ENCODE results near the gene MINDY4. TPM values are rescaled to one million over a fixed set of nuclear protein-coding genes. Genes with fewer than 3 reads are reported as not detected.
A peak's percentile ranks its signal among the peaks of the same experiment; 100 is the strongest.

Gene MINDY4
- total RNA-seq, 1 experiment from 2014 or later: 3.0 TPM

DNA sequence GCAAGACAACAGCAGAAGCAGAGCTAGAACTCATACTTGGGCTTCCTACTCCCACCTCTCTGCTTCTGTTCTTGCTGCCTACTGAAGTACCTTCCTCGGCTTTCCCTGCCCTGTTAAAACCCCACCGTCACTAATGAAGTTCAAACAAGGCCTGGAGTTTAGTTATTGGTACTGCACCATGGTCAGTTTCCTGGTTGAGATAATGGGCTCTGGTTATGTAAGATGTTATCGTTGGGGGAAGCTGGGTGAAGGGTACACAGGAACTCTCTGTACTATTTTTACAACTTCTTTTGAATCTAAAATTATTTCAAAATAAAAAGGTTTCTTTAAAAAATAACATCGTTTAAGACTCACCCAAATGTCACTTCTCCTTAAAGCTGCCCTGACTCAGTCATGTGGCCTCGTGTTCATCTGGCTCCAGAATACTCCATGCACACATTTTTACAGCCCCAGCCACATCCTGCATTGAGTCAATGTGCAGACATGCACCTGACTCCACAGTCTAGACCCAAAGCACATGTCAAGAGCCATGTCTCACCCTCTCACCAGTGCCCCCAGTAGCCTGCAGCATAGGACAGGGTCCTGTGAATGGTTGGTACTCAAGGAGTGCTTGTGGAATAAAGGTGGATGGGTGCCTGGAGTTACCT is 103.6 kb downstream of the MINDY4 start:
- no peaks in the 10 kb centered on the region for H3K79me2 ChIP-seq (ENCODE audit: low read length)
- ChIA-PET POLR2A (ENCODE audit: unreplicated experiment) (no interaction called here), CTCF (no interaction called here)
- no peaks in the 10 kb centered on the region for H3K27me3 ChIP-seq (ENCODE audit: low read length)
- H2AFZ ChIP-seq (ENCODE audit: low read length): no peak overlapping the region
- no peaks in the 10 kb centered on the region for H3F3A ChIP-seq (ENCODE audit: low read length, unreplicated experiment)
- TF ChIP-seq EZH2 (IDR thresholded peaks at IDR 0.05; ENCODE audit: low read length, unreplicated experiment) (no peak), EZH2phosphoT487 (IDR thresholded peaks at IDR 0.05; ENCODE audit: borderline replicate concordance, low read length) (no peak)
- TF ChIP-seq, protein P1, sequence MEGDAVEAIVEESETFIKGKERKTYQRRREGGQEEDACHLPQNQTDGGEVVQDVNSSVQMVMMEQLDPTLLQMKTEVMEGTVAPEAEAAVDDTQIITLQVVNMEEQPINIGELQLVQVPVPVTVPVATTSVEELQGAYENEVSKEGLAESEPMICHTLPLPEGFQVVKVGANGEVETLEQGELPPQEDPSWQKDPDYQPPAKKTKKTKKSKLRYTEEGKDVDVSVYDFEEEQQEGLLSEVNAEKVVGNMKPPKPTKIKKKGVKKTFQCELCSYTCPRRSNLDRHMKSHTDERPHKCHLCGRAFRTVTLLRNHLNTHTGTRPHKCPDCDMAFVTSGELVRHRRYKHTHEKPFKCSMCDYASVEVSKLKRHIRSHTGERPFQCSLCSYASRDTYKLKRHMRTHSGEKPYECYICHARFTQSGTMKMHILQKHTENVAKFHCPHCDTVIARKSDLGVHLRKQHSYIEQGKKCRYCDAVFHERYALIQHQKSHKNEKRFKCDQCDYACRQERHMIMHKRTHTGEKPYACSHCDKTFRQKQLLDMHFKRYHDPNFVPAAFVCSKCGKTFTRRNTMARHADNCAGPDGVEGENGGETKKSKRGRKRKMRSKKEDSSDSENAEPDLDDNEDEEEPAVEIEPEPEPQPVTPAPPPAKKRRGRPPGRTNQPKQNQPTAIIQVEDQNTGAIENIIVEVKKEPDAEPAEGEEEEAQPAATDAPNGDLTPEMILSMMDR (conservative IDR thresholded peaks at IDR 0.05; ENCODE audit: low read depth, low read length): no peak
- H4K20me1 ChIP-seq (ENCODE audit: low read length): no peaks in the 10 kb centered on the region
- H3K36me3 ChIP-seq (ENCODE audit: low read depth, low read length): no peaks in the 10 kb centered on the region
- DNase-seq (peak; percentile 4), ATAC-seq (peak; percentile 31; the same call in 1 of the 2 replicates)
- H3K9me2 ChIP-seq (replicated peaks; ENCODE audit: low read length): no peaks in the 10 kb centered on the region
- intact Hi-C loops (cut with micrococcal nuclease): no loop called here
- no peak overlapping the region for H3K27ac ChIP-seq (ENCODE audit: low read length)
- H3K4me1 ChIP-seq (ENCODE audit: insufficient read depth, low read length): no peaks in the 10 kb centered on the region
- no peaks in the 10 kb centered on the region for H3K9me3 ChIP-seq (ENCODE audit: low read length)
- BruUV-seq (replicated peaks): no TSS peak
- H3K4me2 ChIP-seq (ENCODE audit: low read length): no peak overlapping the region
- H3K4me3 ChIP-seq (ENCODE audit: low read length): no peak overlapping the region
- no peak overlapping the region for H3K9ac ChIP-seq (ENCODE audit: low read length)

DNA sequence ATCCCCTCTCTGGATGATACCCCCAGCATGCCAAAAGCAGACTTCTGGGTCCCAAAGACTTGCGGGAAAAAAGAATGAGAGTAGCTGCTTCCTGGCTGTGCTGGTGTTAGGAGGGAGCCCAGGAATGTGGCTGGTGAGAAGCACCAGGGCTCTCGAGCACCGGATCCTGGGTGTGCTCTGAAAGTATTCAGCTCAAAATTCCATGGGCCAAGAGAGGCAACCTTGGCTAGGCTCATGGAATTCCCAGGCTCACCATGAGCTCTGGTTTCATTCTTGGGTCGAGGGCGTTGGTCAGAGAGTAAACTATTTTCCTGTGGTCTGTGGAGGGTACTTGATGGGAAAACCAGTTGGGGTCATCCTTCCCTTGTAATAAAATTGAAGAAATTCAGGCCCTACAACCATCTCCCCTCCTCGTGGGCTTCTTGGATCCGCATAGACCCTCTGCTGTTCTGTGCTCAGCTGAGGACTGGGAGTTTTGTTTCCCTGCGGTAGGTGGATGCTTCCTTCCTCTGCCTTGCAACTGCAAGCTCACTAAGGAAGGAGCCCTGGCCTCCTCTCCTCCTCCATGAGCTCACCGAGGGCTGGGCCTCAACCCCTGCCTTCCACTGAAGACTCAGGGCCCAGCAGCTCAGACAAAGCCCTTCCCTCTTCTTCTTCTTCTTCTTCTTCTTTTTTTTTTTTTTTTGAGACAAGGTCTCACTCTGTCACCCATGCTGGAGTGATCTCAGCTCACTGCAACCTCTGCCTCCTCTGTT is 106.0 kb downstream of the MINDY4 start:
- ChIA-PET POLR2A (ENCODE audit: unreplicated experiment) (no interaction called here), CTCF (interaction anchor here (0.6 kb wide), 1 partner anchor 23 kb away, joined by 4 read pairs; no protein-coding TSS in a partner anchor)
- H3K9ac ChIP-seq (ENCODE audit: low read length): no peak overlapping the region
- no peak overlapping the region for H3K4me3 ChIP-seq (ENCODE audit: low read length)
- H3K4me1 ChIP-seq (ENCODE audit: insufficient read depth, low read length): no peaks in the 10 kb centered on the region
- H3K27me3 ChIP-seq (ENCODE audit: low read length): no peaks in the 10 kb centered on the region
- H2AFZ ChIP-seq (ENCODE audit: low read length): no peak overlapping the region
- no peak overlapping the region for H3K4me2 ChIP-seq (ENCODE audit: low read length)
- H3K36me3 ChIP-seq (ENCODE audit: low read depth, low read length): no peaks in the 10 kb centered on the region
- no peaks in the 10 kb centered on the region for H3F3A ChIP-seq (ENCODE audit: low read length, unreplicated experiment)
- no peak overlapping the region for H3K27ac ChIP-seq (ENCODE audit: low read length)
- no TSS peak for BruUV-seq (replicated peaks)
- no peaks in the 10 kb centered on the region for H3K9me2 ChIP-seq (replicated peaks; ENCODE audit: low read length)
- ATAC-seq (no peak), DNase-seq (no peak)
- TF ChIP-seq EZH2 (IDR thresholded peaks at IDR 0.05; ENCODE audit: low read length, unreplicated experiment) (no peak), EZH2phosphoT487 (IDR thresholded peaks at IDR 0.05; ENCODE audit: borderline replicate concordance, low read length) (no peak)
- TF ChIP-seq, protein P1 (conservative IDR thresholded peaks at IDR 0.05; ENCODE audit: low read depth, low read length): no peak
- no peaks in the 10 kb centered on the region for H4K20me1 ChIP-seq (ENCODE audit: low read length)
- no peaks in the 10 kb centered on the region for H3K79me2 ChIP-seq (ENCODE audit: low read length)
- intact Hi-C loops (cut with micrococcal nuclease): no loop called here
- H3K9me3 ChIP-seq (ENCODE audit: low read length): no peaks in the 10 kb centered on the region

DNA sequence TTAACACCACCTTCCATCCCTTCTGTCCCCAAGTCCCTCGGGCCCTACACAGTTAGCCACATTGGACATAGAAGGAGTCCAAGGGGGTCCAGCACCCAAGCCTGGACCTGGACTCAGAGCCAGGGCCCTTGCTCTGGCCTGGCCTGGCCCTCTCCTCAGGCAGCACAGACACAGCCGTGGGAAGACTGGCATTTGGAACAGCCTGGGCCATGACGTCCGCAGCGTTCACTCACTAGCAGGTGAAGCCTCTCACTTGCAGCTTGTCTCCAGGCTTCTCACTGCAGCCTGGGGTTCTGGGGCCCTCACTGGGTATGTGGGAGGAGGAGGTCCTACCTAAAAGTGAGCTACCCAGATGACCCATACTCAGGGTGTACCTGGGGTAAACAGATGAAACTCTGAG is 106.8 kb downstream of the MINDY4 start:
- Histone ChIP-seq H3K79me2 (ENCODE audit: low read length) (no peaks in the 10 kb centered on the region), H3K27me3 (ENCODE audit: low read length) (no peaks in the 10 kb centered on the region), H3F3A (ENCODE audit: low read length, unreplicated experiment) (no peaks in the 10 kb centered on the region), H3K27ac (ENCODE audit: low read length) (no peak overlapping the region), H4K20me1 (ENCODE audit: low read length) (no peaks in the 10 kb centered on the region), H3K36me3 (ENCODE audit: low read depth, low read length) (no peaks in the 10 kb centered on the region), H3K9ac (ENCODE audit: low read length) (no peak overlapping the region), H3K9me2 (replicated peaks; ENCODE audit: low read length) (no peaks in the 10 kb centered on the region), H3K4me3 (ENCODE audit: low read length) (no peak overlapping the region), H2AFZ (ENCODE audit: low read length) (no peak overlapping the region), H3K4me2 (ENCODE audit: low read length) (no peak overlapping the region), H3K4me1 (ENCODE audit: insufficient read depth, low read length) (no peaks in the 10 kb centered on the region), H3K9me3 (ENCODE audit: low read length) (no peaks in the 10 kb centered on the region)
- ChIA-PET CTCF (no interaction called here), POLR2A (ENCODE audit: unreplicated experiment) (no interaction called here)
- BruUV-seq (replicated peaks): no TSS peak
- no peak for DNase-seq
- no peak for ATAC-seq
- intact Hi-C loops (cut with micrococcal nuclease): no loop called here
- TF ChIP-seq, protein P1 (conservative IDR thresholded peaks at IDR 0.05; ENCODE audit: low read depth, low read length): no peak
- TF ChIP-seq EZH2phosphoT487 (IDR thresholded peaks at IDR 0.05; ENCODE audit: borderline replicate concordance, low read length): no peak
- no peak for TF ChIP-seq EZH2 (IDR thresholded peaks at IDR 0.05; ENCODE audit: low read length, unreplicated experiment)

Data from PC-3 (cell line).